Stomach smooth muscle (tissue), 2 donors: Measurements from ENCODE around the gene RFX5.

Experiments
- H3K27ac ChIP-seq: one replicate; pipeline ENCODE4 v1.7.0; 2013; ENCODE audit warnings: mild to moderate bottlenecking, low read length, inconsistent platforms
- H3K27me3 ChIP-seq, 2 donors: one replicate each; pipeline ENCODE4 v1.7.0; 2013; ENCODE audit warnings: low read length in 2 of 2; ENCODE audit not compliant: insufficient read depth in 2 of 2, control insufficient read depth in 1 of 2
- H3K36me3 ChIP-seq, 2 donors: one replicate each; pipeline ENCODE4 v1.7.0; 2013; ENCODE audit warnings: low read length in 2 of 2; ENCODE audit not compliant: control insufficient read depth in 2 of 2, insufficient read depth in 2 of 2
- H3K4me1 ChIP-seq: one replicate; pipeline ENCODE4 v1.7.0; 2013; ENCODE audit warnings: low read length; ENCODE audit not compliant: control insufficient read depth, insufficient read depth
- H3K4me3 ChIP-seq, 2 donors: one replicate each; pipeline ENCODE4 v1.7.0; 2013; ENCODE audit warnings: low read length in 2 of 2
- H3K9ac ChIP-seq, 2 donors: one replicate each; pipeline ENCODE4 v1.7.0; 2013; ENCODE audit warnings: low read length in 2 of 2, mild to moderate bottlenecking in 1 of 2
- H3K9me3 ChIP-seq, 2 donors: one replicate each; pipeline ENCODE4 v1.7.0; 2013; ENCODE audit warnings: low read length in 2 of 2; ENCODE audit not compliant: control insufficient read depth in 2 of 2
- donor health status: healthy.
- donor health status: Pancreatic carcinoma.

RFX5 gene

DNA sequence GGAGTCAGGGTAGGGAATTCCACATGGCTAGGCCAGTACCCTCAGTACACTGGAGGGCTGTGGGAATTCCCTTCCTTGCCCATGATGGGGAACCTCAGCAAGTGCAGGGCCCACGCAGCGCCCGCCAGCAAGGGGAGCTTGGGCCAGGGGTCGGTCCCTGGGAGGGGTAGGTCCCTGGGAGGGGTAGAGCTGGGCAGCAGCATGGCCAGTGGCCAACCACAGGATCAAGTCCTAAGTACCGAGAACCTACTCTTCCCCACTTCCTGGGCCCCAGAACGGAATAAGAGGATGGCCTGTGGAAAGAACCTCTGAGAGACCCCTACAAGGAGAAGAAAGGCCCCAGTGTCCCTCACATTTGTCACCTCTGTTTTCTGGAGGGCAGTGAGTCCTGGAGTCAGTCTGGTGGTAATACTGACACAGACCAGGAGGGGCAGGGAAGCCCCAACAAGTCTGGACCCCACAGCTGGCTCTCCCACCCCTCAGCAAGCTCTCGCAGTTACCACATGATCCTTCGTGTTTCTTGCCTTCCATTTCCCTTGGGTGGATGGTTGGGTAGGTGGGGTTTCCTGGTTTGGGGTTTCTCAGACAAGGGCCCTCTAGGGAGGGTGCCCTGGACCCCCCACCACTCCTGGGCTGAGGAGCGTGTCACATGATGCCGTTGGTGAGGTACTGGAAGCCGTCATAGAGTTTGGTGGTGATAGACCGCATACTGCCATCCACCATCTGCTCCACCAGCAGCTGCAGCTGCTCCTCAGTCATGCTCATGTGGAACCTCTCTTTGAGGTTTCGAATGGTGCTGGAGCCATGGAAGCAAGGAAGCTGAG, 54.6 kb downstream of the RFX5 start:
- H3K27ac ChIP-seq, result no peak overlapping the region
- H3K4me3 ChIP-seq, result no peak overlapping the region
- H3K9ac ChIP-seq, result no peak overlapping the region
- peaks cover 59 to 71% of the 10 kb centered on the region in 2 donors for H3K36me3 ChIP-seq
- H3K27me3 ChIP-seq, result no peaks in the 10 kb centered on the region
- no peaks in the 10 kb centered on the region for H3K9me3 ChIP-seq
- H3K4me1 ChIP-seq, result peaks cover 4% of the 10 kb centered on the region

DNA sequence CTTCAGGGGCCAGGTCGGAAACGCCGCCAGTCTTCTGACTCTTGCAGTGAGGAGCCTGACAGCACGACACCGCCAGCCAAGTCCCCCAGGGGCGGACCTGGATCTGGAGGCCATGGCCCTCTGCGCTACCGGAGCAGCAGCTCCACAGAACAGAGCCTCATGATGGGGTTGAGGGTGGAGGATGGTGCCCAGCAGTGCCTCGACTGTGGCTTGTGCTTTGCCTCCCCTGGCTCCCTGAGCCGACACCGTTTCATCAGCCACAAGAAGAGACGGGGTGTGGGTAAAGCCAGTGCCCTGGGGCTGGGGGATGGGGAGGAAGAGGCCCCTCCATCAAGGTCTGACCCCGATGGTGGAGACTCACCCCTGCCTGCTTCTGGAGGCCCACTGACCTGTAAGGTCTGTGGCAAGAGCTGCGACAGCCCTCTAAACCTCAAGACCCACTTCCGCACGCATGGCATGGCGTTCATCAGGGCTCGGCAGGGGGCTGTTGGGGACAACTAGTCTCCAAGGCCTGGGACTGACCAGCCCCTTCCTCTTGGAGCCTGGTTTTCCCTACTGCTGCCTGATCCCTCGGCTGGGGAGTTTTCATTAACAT, 56.2 kb downstream of the RFX5 start:
- no peaks in the 10 kb centered on the region for H3K9me3 ChIP-seq
- no peak overlapping the region for H3K9ac ChIP-seq
- no peak overlapping the region for H3K4me3 ChIP-seq
- H3K27ac ChIP-seq, result no peak overlapping the region
- H3K27me3 ChIP-seq, result no peaks in the 10 kb centered on the region
- peaks cover 69 to 79% of the 10 kb centered on the region in 2 donors for H3K36me3 ChIP-seq
- H3K4me1 ChIP-seq, result peaks cover 4% of the 10 kb centered on the region
